GM23338 (cell line): Measurements from ENCODE around the gene TBCEL. TPM values are rescaled to one million over a fixed set of nuclear protein-coding genes. Genes with fewer than 3 reads are reported as not detected.

Experiments
- EZH2phosphoT487 ChIP-seq: fragments of 200-600 bp; sonication (generic); IDR thresholded peaks from one replicate; pipeline ENCODE4 v1.8.1; 2018; ENCODE audit warnings: antibody characterized with exemption; ENCODE audit not compliant: unreplicated experiment
- POLR2AphosphoS5 ChIP-seq: IDR thresholded peaks from 2 replicates; pipeline ENCODE4 v1.6.1; 2016; ENCODE audit warnings: antibody characterized with exemption, low read depth
- polyA plus RNA-seq: library from polyadenylated mRNA; unstranded; fragments of >200 nt; fragmentation: Nextera tagmentation; extraction: Ambion mirVana; gene quantifications from 2 replicates; pipeline ENCODE4 v1.2.1, GENCODE V29; 2016
- total RNA-seq: library from RNA; depleted of rRNA; stranded (reverse); fragments of >200 nt; shearing (Covaris generic); gene quantifications from 2 replicates; pipeline ENCODE4 v1.2.3, GENCODE V29; 2014
- TF ChIP-seq, protein P1 (sequence below): fragments of 250-450 bp; sonication (Bioruptor Pico); IDR thresholded peaks from 2 replicates; pipeline ENCODE4 v1.5.0; 2020; ENCODE audit warnings: mild to moderate bottlenecking, moderate library complexity
- TF ChIP-seq, protein P2 (sequence below), 2 experiments: fragments of 200-600 bp in 1 of 2; sonication (generic) in 1 of 2; conservative IDR thresholded peaks; 2 replicates each; pipeline versions ENCODE4 v1.5.1 to v1.6.1; 2016 to 2017; ENCODE audit warnings: antibody characterized with exemption in 2 of 2, low read depth in 2 of 2, mild to moderate bottlenecking in 2 of 2, moderate library complexity in 1 of 2
- TF ChIP-seq, protein P3 (sequence below): IDR thresholded peaks from 2 replicates; pipeline ENCODE4 v1.6.1; 2016; ENCODE audit warnings: antibody characterized with exemption

Gene TBCEL
- total and polyA plus RNA-seq, 2 experiments from 2014 or later: 5.4 to 16.2 TPM

DNA sequence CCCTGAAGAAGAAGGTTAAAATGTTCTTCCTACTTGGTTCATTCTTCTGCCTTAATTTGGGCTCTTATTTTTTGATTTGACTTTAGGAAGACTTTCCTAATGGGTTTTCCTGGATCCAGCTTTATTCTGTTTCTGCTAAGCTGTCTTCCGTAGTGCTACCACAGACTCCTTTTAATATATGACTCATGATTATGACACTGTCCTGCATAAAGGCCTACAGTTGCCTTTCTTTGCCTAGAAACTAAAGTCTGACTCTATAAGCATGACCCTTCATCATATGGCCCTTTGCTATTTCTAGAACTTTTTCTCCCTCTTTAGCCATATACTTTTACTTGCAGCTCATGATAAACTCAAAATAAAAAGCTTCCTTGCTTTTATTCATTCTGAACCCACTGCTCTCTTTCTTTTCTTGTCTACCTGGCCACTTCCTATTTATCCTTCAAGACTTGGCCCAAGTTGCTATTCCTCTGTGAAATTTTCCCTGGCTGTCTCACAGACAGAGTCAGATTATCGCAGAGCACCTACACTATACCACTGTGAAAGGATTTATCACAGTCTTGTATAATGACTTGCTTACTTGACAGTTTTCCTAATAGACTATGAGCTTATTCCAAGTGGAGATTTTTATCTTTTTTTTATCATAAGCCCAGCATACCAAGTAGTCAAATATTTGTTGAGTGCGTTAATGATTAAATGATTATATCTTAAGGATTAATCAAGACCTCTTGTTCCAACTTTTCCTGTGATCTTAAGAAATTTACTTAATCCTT is 24.7 kb downstream of the TBCEL start (continued):
- TF ChIP-seq, protein P1, sequence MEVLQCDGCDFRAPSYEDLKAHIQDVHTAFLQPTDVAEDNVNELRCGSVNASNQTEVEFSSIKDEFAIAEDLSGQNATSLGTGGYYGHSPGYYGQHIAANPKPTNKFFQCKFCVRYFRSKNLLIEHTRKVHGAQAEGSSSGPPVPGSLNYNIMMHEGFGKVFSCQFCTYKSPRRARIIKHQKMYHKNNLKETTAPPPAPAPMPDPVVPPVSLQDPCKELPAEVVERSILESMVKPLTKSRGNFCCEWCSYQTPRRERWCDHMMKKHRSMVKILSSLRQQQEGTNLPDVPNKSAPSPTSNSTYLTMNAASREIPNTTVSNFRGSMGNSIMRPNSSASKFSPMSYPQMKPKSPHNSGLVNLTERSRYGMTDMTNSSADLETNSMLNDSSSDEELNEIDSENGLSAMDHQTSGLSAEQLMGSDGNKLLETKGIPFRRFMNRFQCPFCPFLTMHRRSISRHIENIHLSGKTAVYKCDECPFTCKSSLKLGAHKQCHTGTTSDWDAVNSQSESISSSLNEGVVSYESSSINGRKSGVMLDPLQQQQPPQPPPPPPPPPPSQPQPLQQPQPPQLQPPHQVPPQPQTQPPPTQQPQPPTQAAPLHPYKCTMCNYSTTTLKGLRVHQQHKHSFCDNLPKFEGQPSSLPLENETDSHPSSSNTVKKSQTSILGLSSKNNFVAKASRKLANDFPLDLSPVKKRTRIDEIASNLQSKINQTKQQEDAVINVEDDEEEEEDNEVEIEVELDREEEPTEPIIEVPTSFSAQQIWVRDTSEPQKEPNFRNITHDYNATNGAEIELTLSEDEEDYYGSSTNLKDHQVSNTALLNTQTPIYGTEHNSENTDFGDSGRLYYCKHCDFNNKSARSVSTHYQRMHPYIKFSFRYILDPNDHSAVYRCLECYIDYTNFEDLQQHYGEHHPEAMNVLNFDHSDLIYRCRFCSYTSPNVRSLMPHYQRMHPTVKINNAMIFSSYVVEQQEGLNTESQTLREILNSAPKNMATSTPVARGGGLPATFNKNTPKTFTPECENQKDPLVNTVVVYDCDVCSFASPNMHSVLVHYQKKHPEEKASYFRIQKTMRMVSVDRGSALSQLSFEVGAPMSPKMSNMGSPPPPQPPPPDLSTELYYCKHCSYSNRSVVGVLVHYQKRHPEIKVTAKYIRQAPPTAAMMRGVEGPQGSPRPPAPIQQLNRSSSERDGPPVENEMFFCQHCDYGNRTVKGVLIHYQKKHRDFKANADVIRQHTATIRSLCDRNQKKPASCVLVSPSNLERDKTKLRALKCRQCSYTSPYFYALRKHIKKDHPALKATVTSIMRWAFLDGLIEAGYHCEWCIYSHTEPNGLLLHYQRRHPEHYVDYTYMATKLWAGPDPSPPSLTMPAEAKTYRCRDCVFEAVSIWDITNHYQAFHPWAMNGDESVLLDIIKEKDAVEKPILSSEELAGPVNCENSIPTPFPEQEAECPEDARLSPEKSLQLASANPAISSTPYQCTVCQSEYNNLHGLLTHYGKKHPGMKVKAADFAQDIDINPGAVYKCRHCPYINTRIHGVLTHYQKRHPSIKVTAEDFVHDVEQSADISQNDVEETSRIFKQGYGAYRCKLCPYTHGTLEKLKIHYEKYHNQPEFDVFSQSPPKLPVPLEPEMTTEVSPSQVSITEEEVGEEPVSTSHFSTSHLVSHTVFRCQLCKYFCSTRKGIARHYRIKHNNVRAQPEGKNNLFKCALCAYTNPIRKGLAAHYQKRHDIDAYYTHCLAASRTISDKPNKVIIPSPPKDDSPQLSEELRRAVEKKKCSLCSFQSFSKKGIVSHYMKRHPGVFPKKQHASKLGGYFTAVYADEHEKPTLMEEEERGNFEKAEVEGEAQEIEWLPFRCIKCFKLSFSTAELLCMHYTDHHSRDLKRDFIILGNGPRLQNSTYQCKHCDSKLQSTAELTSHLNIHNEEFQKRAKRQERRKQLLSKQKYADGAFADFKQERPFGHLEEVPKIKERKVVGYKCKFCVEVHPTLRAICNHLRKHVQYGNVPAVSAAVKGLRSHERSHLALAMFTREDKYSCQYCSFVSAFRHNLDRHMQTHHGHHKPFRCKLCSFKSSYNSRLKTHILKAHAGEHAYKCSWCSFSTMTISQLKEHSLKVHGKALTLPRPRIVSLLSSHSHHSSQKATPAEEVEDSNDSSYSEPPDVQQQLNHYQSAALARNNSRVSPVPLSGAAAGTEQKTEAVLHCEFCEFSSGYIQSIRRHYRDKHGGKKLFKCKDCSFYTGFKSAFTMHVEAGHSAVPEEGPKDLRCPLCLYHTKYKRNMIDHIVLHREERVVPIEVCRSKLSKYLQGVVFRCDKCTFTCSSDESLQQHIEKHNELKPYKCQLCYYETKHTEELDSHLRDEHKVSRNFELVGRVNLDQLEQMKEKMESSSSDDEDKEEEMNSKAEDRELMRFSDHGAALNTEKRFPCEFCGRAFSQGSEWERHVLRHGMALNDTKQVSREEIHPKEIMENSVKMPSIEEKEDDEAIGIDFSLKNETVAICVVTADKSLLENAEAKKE (CRISPR knock-in tag): no peak
- TF ChIP-seq POLR2AphosphoS5: no peak
- TF ChIP-seq, protein P2, sequence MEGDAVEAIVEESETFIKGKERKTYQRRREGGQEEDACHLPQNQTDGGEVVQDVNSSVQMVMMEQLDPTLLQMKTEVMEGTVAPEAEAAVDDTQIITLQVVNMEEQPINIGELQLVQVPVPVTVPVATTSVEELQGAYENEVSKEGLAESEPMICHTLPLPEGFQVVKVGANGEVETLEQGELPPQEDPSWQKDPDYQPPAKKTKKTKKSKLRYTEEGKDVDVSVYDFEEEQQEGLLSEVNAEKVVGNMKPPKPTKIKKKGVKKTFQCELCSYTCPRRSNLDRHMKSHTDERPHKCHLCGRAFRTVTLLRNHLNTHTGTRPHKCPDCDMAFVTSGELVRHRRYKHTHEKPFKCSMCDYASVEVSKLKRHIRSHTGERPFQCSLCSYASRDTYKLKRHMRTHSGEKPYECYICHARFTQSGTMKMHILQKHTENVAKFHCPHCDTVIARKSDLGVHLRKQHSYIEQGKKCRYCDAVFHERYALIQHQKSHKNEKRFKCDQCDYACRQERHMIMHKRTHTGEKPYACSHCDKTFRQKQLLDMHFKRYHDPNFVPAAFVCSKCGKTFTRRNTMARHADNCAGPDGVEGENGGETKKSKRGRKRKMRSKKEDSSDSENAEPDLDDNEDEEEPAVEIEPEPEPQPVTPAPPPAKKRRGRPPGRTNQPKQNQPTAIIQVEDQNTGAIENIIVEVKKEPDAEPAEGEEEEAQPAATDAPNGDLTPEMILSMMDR (conservative IDR thresholded peaks at IDR 0.05; ENCODE audit: low read depth in 2 of 2): no peak
- no peak for TF ChIP-seq EZH2phosphoT487
- TF ChIP-seq, protein P3, sequence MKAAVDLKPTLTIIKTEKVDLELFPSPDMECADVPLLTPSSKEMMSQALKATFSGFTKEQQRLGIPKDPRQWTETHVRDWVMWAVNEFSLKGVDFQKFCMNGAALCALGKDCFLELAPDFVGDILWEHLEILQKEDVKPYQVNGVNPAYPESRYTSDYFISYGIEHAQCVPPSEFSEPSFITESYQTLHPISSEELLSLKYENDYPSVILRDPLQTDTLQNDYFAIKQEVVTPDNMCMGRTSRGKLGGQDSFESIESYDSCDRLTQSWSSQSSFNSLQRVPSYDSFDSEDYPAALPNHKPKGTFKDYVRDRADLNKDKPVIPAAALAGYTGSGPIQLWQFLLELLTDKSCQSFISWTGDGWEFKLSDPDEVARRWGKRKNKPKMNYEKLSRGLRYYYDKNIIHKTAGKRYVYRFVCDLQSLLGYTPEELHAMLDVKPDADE: no peak
